HS-27A (cell line): ENCODE data around the gene NDUFA3.
"Not testable (repeated sequence)": the region's sequence is repeated elsewhere in the genome, so short reads cannot be mapped to it uniquely, and the experiment has no call there.

Experiments
- DNase-seq: peaks from one replicate; pipeline ENCODE4 v3.0.0-alpha.2; 2012; ENCODE audit warnings: low read depth, missing footprints

Gene NDUFA3

DNA sequence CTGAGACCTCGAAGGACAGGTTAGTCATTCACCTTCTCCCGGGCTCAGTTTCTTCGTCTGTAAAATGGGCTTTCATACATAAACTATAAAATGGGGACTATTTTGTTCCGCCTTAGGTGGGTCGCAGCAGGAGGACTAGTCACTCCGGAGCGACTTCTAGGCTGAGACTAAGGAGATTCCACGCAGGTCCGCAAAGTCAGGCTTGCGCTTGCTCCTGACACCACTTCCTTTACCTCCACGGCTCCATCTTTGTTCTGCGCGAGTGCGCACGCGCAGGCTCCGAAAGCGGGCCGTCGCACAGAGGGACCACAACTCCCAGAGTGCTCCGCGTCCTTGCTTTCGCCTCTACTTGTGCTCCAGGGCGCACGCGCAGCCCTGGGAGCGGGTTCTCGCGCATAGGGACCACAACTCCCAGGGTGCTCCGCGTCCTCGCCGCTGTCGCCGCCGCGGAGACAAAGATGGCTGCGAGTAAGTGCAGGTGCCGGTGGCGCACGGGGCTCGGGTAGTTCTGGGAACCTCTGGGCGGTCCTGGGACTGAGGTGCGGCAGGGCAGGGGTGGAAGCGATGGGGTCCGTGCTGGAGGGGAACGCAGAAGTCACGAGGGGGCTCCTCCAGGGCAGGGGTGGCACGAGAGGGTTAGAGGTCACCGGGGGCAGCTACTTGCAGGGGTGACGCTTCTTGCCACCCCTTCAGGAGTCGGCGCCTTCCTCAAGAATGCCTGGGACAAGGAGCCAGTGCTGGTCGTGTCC, at the start of gene NDUFA3:
NDUFA3 (plus strand) TSS at position 435 of the 749 bp plus-strand sequence; CDS start at position 459, 24 bp downstream.
- DNase-seq, result peak; percentile 98

DNA sequence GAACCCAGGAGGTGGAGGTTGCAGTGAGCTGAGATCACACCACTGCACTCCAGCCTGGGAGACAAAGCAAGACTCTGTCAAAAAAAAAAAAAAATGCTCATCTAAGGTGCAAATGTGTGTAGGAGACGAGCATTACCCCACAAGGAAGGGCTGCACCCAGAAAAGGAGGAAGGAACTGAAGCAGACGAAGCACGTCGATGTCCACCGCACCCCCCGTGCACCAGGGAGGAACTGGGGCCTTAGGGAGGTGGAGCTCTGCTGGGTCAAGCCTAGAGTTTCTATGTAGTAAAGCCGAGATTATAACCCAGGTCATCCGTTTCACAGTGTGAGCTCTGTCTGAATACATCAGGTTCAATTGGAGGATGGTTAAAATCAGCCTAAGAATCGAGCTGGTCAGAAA, 40.0 kb upstream of the NDUFA3 start:
- no peak for DNase-seq

- no peak for DNase-seq
Observed at GRCh38 chr19:54063350-54064116, 39.1 kb upstream of the NDUFA3 start, which contains the start of gene VSTM1. Gene VSTM1, minus strand, starts transcription at chr19:54063897. Its CDS starts 120 bp downstream, at chr19:54063777.

- no peak for DNase-seq
Observed at GRCh38 chr19:54069470-54069869, 33.2 kb upstream of the NDUFA3 start.

DNA sequence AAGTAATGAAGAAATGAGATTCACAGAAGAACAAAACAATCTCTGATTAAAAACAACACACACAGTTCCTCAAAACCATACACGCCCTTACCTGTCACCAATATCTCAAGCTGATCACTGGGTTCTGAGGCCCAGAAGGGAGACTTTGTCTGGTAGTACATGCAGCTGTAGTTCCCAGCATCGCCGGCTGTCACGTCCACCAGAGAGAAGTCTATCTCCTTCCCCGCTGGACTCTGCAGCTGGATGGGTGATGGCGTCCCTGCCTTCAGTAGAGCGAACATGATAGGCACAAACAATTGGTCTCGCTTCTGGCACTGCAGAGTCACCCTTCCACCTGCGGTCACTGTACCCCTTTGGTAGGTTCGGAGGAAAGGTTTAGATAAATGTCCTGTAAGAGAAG, 28.8 kb upstream of the NDUFA3 start:
- DNase-seq, result no peak

GRCh38 chr19:54074851-54075250, 27.8 kb upstream of the NDUFA3 start:
- DNase-seq, result no peak

GRCh38 chr19:54077334-54077733, 25.3 kb upstream of the NDUFA3 start:
- no peak for DNase-seq

GRCh38 chr19:54081032-54081431, 21.6 kb upstream of the NDUFA3 start, which contains the start of gene TARM1:
Gene TARM1, minus strand, starts transcription at chr19:54081365. Its CDS starts 25 bp downstream, at chr19:54081340.
- DNase-seq, result no peak

DNA sequence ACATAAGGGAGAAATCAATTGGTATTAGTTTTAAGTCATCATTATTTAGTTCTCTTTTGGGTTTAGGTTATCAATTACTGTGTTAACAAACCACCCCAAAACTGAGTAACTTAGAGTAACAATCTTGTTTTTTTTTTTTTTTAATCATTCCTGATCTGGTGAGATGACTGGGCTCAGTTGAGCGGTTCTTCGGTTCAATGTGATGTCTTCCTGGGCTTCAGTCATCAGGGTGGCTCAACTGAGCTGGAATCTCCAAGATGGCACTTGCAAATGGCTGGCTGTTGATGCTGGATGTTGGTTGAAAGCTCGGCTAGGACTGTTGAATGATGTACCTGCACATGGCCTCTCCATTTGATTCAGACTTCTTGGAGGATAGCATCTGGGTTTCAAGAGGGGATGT, 18.2 kb upstream of the NDUFA3 start:
- DNase-seq, result no peak

DNA sequence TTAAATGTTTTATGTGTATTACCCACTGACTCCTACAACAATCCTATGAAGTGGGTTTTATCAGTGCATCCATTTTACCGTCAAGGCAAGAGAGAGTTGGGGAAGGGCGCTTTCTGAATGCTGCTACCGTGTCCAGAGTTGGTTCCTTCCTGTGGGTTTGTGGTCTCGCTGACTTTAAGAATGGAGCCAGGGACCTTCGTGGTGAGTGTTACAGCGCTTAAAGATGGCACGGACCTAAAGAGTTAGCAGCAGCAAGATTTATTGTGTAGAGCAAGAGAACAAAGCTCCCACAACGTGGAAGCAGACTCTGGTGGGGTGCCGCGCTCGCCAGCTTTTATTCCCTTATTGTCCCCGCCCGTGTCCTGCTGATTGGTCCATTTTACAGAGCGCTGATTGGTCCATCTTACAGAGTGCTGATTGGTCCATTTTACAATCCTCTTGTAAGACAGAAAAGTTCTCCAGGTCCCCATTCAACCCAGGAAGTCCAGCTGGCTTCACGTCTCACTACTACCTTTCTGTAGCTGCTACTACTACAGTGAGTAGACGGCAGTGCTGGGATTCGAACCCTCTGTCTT, 8.1 kb upstream of the NDUFA3 start:
- DNase-seq, result no peak

DNA sequence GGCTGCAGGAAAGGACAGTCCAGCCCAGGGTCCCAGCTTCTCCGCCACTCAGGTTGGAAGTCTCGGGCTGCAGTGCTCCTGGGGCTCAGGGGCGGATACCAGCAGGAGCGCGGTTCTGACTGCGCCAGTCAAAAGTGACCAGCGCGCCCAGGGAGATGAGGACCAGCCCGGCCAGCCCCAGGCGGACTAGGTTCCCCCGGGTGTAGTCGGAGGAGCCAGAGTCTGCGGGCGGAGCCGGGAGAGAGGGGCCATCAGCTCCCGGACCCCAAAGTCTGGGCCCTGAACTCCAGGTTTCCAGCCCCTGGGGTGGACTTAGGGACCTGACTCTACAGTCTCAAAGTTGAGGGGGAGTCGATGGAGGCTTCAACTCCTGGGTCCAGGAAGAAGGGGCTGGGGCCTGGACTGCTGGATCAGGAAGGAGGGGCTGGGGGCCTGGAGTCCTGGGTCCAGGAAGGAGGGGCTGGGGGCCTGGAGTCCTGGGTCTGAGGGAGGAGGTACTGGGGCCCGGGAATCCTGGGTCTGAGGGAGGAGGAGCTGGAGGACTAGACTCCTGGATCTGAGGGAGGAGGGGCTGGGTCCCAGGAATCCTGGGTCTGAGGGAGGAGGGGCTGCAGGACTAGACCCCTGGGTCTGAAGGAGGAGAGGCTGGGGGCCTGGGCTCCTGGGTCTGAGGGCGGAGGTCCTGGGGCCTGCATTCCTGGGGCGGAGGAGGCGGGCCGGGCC, 7.4 kb upstream of the NDUFA3 start:
- DNase-seq, result no peak

- not testable (repeated sequence) for DNase-seq
Observed at GRCh38 chr19:54095859-54096616, 6.6 kb upstream of the NDUFA3 start.

DNA sequence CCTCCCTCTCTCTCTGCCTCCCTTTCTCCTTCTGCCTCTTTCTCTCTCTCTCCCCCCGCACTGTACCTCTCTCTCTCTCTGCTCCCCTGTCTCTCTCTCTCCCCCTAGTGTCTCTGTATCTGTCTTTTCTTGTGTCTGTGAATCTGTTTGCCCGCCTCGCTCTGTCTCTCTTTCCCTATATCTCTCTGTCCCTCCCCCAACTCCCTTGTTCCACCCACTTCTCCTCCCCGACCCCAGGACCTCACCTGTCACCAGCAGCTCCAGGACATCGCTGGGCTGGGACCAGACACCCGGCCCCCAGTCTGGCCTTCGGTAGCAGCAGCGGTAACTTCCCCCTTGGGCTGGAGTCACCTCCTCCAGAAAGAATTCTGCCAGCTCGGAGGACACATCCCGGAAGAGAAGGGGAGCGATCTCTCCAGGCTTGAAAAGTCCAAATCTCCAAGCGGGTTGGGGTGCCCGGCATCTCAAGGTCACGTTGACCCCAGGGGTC, 6.0 kb upstream of the NDUFA3 start:
- no peak for DNase-seq

- no peak for DNase-seq
Observed at GRCh38 chr19:54099190-54099902, 3.3 kb upstream of the NDUFA3 start.

DNA sequence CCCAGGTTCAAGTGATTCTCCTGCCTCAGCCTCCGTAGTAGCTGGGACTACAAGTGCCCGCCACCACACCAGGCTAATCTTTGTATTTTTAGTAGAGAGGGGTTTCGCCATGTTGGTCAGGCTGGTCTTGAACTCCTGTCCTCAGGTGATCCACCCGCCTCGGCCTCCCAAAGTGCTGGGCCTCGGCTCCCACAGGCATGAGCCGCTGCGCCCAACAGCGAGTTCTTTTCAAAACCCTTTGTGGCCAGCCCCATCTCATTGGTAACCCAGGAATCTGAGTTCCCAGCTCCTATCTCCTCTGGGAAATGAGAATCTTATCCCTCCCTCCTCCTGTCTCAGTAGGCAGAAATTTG, 2.8 kb upstream of the NDUFA3 start:
- DNase-seq, result not testable (repeated sequence)

DNA sequence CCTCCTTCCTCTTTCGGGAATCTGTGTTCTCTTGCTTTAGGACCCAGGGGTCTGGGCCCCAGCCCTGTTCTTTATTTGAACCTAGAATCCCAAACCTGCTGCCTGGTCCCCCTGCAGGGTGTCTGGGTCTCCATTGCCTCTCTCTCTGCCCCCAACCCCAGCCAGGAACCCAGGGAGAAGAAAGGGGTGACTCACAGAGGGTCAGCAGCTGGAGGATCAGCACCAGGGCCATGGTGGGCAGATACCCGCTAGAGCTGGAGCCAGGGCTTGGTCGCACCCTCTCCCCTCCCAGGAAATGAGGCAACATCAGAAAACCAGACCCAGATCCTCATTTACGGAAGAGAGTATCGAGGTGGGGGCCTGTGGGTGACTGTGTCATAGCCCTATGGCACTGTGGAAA, 2.1 kb upstream of the NDUFA3 start, which contains the start of gene OSCAR:
OSCAR (minus strand) TSS at position 243 of the 400 bp plus-strand sequence; CDS start at position 232, 11 bp downstream.
- no peak for DNase-seq

DNA sequence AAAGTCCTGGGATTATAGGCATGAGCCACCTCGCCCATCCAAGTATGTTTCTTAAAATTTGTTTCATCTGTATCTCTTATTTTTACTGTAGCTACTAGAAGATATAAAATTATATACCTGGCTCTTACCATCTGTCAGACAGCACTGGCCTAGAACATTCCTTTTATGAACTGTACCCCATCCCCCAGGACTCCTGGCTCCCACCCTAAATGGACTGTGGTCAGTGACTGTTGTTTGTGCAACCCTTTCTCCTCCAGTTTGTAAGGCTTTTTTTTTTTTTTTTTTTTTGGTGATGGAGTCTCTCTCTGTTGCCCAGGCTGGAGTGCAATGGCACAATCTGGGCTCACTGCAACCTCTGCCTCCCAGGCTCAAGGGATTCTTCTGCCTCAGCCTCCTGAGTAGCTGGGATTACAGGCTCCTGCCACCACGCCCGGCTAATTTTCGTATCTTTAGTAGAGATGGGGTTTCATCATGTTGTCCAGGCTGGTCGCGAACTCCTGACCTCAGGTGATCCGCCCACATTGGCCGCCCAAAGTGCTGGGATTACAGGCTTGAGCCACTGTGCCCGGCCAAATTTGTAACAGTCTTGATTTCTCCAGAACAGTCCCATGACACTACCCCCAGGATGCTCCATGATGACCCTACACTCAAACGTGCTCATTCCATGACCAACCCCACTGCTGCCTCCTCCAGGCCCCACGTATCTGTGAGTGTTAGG, 2.5 kb downstream of the NDUFA3 start:
- DNase-seq, result no peak

DNA sequence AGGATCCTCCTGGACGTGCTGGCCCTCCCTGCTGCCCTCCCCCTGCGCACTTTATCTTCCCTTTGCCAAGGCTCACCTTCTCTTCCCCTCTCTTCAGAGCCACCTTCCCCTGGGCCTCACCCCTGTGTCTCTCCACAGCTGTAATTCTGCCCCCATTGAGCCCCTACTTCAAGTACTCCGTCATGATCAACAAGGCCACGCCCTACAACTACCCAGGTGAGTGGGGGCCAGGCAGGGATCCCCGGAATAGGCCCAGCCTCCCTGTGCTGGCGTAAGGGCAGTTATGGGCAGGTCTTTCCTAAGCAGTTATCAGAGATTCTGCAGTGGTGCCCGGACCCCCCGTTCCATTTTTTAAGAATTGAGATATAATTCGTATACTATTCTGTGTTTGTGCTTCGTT, 3.1 kb downstream of the NDUFA3 start:
- no peak for DNase-seq

- DNase-seq, result no peak
Observed at GRCh38 chr19:54106716-54107115, 4.1 kb downstream of the NDUFA3 start.
